H9 (cell line): ENCODE measurements around the gene NUP214. TPM values are rescaled to one million over a fixed set of nuclear protein-coding genes. Genes with fewer than 3 reads are reported as not detected.

Experiments
- DNase-seq: peaks from one replicate; pipeline ENCODE4 v3.0.0-alpha.2; 2017
- H2AFZ ChIP-seq: one replicate; pipeline ENCODE4 v1.6.1; 2013; ENCODE audit warnings: mild to moderate bottlenecking, low read length, control low read depth, moderate library complexity
- H2AK5ac ChIP-seq: 2 replicates; pipeline ENCODE4 v1.6.1; 2013; ENCODE audit warnings: low read length, control low read depth, mixed read lengths; ENCODE audit not compliant: insufficient read length
- H2BK120ac ChIP-seq: one replicate; pipeline ENCODE4 v1.6.1; 2013; ENCODE audit warnings: low read depth, mild to moderate bottlenecking, low read length, control low read depth, inconsistent platforms; ENCODE audit not compliant: poor library complexity, severe bottlenecking
- H2BK12ac ChIP-seq: 2 replicates; pipeline ENCODE4 v1.6.1; 2013; ENCODE audit warnings: low read length, control low read depth, mixed read lengths, low read depth; ENCODE audit not compliant: insufficient read length
- H2BK15ac ChIP-seq: 2 replicates; pipeline ENCODE4 v1.6.1; 2013; ENCODE audit warnings: low read depth, low read length, control low read depth
- H2BK20ac ChIP-seq: one replicate; pipeline ENCODE4 v1.6.1; 2013; ENCODE audit warnings: low read depth, mild to moderate bottlenecking, low read length, control low read depth, inconsistent platforms; ENCODE audit not compliant: poor library complexity, severe bottlenecking
- H2BK5ac ChIP-seq: 2 replicates; pipeline ENCODE4 v1.6.1; 2013; ENCODE audit warnings: low read length, control low read depth, mixed read lengths; ENCODE audit not compliant: insufficient read length
- H3K14ac ChIP-seq: 2 replicates; pipeline ENCODE4 v1.6.1; 2013; ENCODE audit warnings: low read length, control low read depth; ENCODE audit not compliant: insufficient read depth
- H3K18ac ChIP-seq: 2 replicates; pipeline ENCODE4 v1.6.1; 2013; ENCODE audit warnings: low read depth, mild to moderate bottlenecking, mixed read lengths, low read length, control low read depth; ENCODE audit not compliant: insufficient read length
- H3K23ac ChIP-seq: 2 replicates; pipeline ENCODE4 v1.6.1; 2013; ENCODE audit warnings: low read length, control low read depth, mixed read lengths, low read depth; ENCODE audit not compliant: insufficient read length
- H3K23me2 ChIP-seq: 2 replicates; pipeline ENCODE4 v1.6.1; 2013; ENCODE audit warnings: low read depth, mild to moderate bottlenecking, mixed read lengths, low read length, control low read depth; ENCODE audit not compliant: insufficient read length, poor library complexity, severe bottlenecking
- H3K27ac ChIP-seq: 2 replicates; pipeline ENCODE4 v1.5.1; 2013; ENCODE audit warnings: low read length, control low read depth, mixed read lengths, low read depth; ENCODE audit not compliant: insufficient read length
- H3K27me3 ChIP-seq: 2 replicates; pipeline ENCODE4 v1.6.1; 2013; ENCODE audit warnings: low read length, control low read depth, inconsistent platforms; ENCODE audit not compliant: insufficient read depth
- H3K4ac ChIP-seq: 2 replicates; pipeline ENCODE4 v1.6.1; 2013; ENCODE audit warnings: low read depth, mild to moderate bottlenecking, control low read depth, inconsistent platforms, low read length, moderate library complexity
- H3K4me1 ChIP-seq: 2 replicates; pipeline ENCODE4 v1.6.1; 2013; ENCODE audit warnings: low read length, control low read depth, inconsistent platforms; ENCODE audit not compliant: insufficient read depth
- H3K4me2 ChIP-seq: 2 replicates; pipeline ENCODE4 v1.6.1; 2013; ENCODE audit warnings: low read length, control low read depth, mixed read lengths; ENCODE audit not compliant: insufficient read length, insufficient read depth
- H3K56ac ChIP-seq: 2 replicates; pipeline ENCODE4 v1.6.1; 2013; ENCODE audit warnings: low read depth, mild to moderate bottlenecking, mixed read lengths, low read length, control low read depth; ENCODE audit not compliant: insufficient read length
- H3K79me1 ChIP-seq: 2 replicates; pipeline ENCODE4 v1.6.1; 2013; ENCODE audit warnings: low read depth, mild to moderate bottlenecking, moderate library complexity, low read length, control low read depth, inconsistent platforms; ENCODE audit not compliant: insufficient read depth, poor library complexity, severe bottlenecking
- H3K79me2 ChIP-seq: 2 replicates; pipeline ENCODE4 v1.6.1; 2013; ENCODE audit warnings: low read length, control low read depth, inconsistent platforms; ENCODE audit not compliant: insufficient read depth
- H3K9ac ChIP-seq: 2 replicates; pipeline ENCODE4 v1.6.1; 2013; ENCODE audit warnings: low read length, control low read depth, mixed read lengths; ENCODE audit not compliant: insufficient read length; ENCODE audit errors: extremely low read depth
- H3K9me3 ChIP-seq: one replicate; pipeline ENCODE4 v1.6.1; 2013; ENCODE audit warnings: low read depth, low read length, inconsistent platforms; ENCODE audit not compliant: control insufficient read depth
- H3T11ph ChIP-seq: one replicate; pipeline ENCODE4 v1.6.1; 2013; ENCODE audit warnings: mild to moderate bottlenecking, low read length, control low read depth, inconsistent platforms
- H4K20me1 ChIP-seq: one replicate; pipeline ENCODE4 v1.6.1; 2013; ENCODE audit not compliant: control insufficient read depth, insufficient read length, insufficient read depth
- H4K5ac ChIP-seq: 2 replicates; pipeline ENCODE4 v1.6.1; 2013; ENCODE audit warnings: low read depth, mild to moderate bottlenecking, mixed read lengths, low read length, control low read depth; ENCODE audit not compliant: insufficient read length
- H4K8ac ChIP-seq: replicated peaks from 2 replicates; pipeline ENCODE4 v1.6.1; 2013; ENCODE audit warnings: low read length, control low read depth, mixed read lengths, low read depth; ENCODE audit not compliant: insufficient read length
- H4K91ac ChIP-seq: 2 replicates; pipeline ENCODE4 v1.6.1; 2013; ENCODE audit warnings: low read depth, mild to moderate bottlenecking, moderate library complexity, mixed read lengths, low read length, control low read depth; ENCODE audit not compliant: insufficient read length
- H3K27ac Mint-ChIP-seq, 3 experiments: 2 replicates in 2 of 3; 3 replicates in 1 of 3; pipeline ENCODE4 v1.8.0; 2020 to 2021; ENCODE audit warnings: mixed read lengths in 3 of 3, mild to moderate bottlenecking in 1 of 3, moderate library complexity in 1 of 3
- H3K27me3 Mint-ChIP-seq: 2 replicates; pipeline ENCODE4 v1.8.0; 2021; ENCODE audit warnings: low read depth, mild to moderate bottlenecking, moderate library complexity, mixed read lengths
- H3K36me3 Mint-ChIP-seq, 3 experiments: 2 replicates in 2 of 3; 3 replicates in 1 of 3; pipeline ENCODE4 v1.8.0; 2020 to 2021; ENCODE audit warnings: low read depth in 3 of 3, mixed read lengths in 3 of 3; ENCODE audit not compliant: insufficient read depth in 1 of 3
- H3K4me1 Mint-ChIP-seq, 2 experiments: 2 replicates each; pipeline ENCODE4 v1.8.0; 2020; ENCODE audit warnings: mixed read lengths in 2 of 2
- H3K4me3 Mint-ChIP-seq, 2 experiments: 2 replicates in 1 of 2; 3 replicates in 1 of 2; pipeline ENCODE4 v1.8.0; 2020 to 2021; ENCODE audit warnings: mild to moderate bottlenecking in 2 of 2, mixed read lengths in 2 of 2, moderate library complexity in 1 of 2
- H3K9me3 Mint-ChIP-seq, 2 experiments: 2 replicates in 1 of 2; 3 replicates in 1 of 2; pipeline ENCODE4 v1.8.0; 2020; ENCODE audit warnings: mild to moderate bottlenecking in 2 of 2, mixed read lengths in 2 of 2, moderate library complexity in 1 of 2
- CTCF ChIP-seq: fragments of 200-600 bp; sonication (generic); conservative IDR thresholded peaks from 3 replicates; pipeline ENCODE4 v1.8.0; 2021; ENCODE audit warnings: antibody characterized with exemption, mild to moderate bottlenecking
- WGBS: extraction: QIAGEN DNeasy Blood & Tissue Kit; methylation state at CpG from one replicate; pipeline ENCODE4 v1.1.7; 2013; ENCODE audit warnings: missing lambda C conversion rate, low lambda C conversion rate, mixed read lengths; ENCODE audit not compliant: insufficient read length; ENCODE audit errors: extremely low coverage; 5-methylcytosine and 5-hydroxymethylcytosine counted together
- total RNA-seq: library from RNA; stranded (reverse); gene quantifications from 2 replicates; pipeline ENCODE4 v1.2.1, GENCODE V29; 2021

Gene NUP214
- total RNA-seq, 1 experiment from 2014 or later = 53.8 TPM

GRCh38 chr9:131234799-131235479 lies 109.6 kb downstream of the NUP214 start:
- Mint-ChIP-seq H3K27ac (peak overlapping the region in 1 of 3 experiments; percentile 11; a peak in 3 of 7 replicates), H3K27me3 (no peaks in the 10 kb centered on the region), H3K9me3 (no peaks in the 10 kb centered on the region), H3K4me1 (peaks cover 16 to 21% of the 10 kb centered on the region in 2 experiments), H3K36me3 (peaks cover 15 to 45% (median 40%) of the 10 kb centered on the region in 3 experiments; a peak in 6 of 7 replicates), H3K4me3 (no peak overlapping the region)
- Histone ChIP-seq H3K23me2 (no peaks in the 10 kb centered on the region), H3K56ac (no peak overlapping the region), H3K14ac (no peak overlapping the region), H3K18ac (no peak overlapping the region), H3K23ac (no peak overlapping the region), H2BK20ac (no peak overlapping the region), H3K9ac (no peak overlapping the region), H3K79me1 (no peaks in the 10 kb centered on the region), H2BK15ac (no peak overlapping the region), H2BK120ac (no peak overlapping the region), H3K4ac (no peak overlapping the region), H3K9me3 (no peaks in the 10 kb centered on the region), H3K27ac (no peak overlapping the region), H3K79me2 (no peaks in the 10 kb centered on the region), H2BK5ac (no peak overlapping the region), H3T11ph (no peak overlapping the region), H3K4me1 (peaks cover 4% of the 10 kb centered on the region; the same call in 1 of the 2 replicates), H4K20me1 (no peaks in the 10 kb centered on the region), H4K8ac (no peak overlapping the region), H4K91ac (no peak overlapping the region), H3K27me3 (no peaks in the 10 kb centered on the region), H4K5ac (no peak overlapping the region), H2BK12ac (no peak overlapping the region), H3K4me2 (no peak overlapping the region), H2AFZ (no peak overlapping the region), H2AK5ac (no peak overlapping the region)
- no peak for TF ChIP-seq CTCF
- no CpG with 5 or more reads among the region's 16 CpGs for WGBS
- DNase-seq = no peak
